Psoas muscle (tissue), 8 donors: ENCODE measurements around the gene EXOC2. TPM values are rescaled to one million over a fixed set of nuclear protein-coding genes. Genes with fewer than 3 reads are reported as not detected.

Experiments
- ATAC-seq, 4 donors: fragments of 200-7000 bp; cut with Tn5 transposase; one replicate each; pipeline ENCODE4 v1.9.1; 2020; ENCODE audit warnings: moderate library complexity in 3 of 4, mild to moderate bottlenecking in 2 of 4
- DNase-seq, 2 donors: peaks; one replicate each; pipeline ENCODE4 v3.0.0-alpha.2; 2020
- H3K27ac ChIP-seq: fragments of 200-600 bp; one replicate; pipeline ENCODE4 v1.8.0; 2022
- H3K27me3 ChIP-seq, 3 donors: fragments of 200-600 bp in 1 of 3; one replicate each; pipeline versions ENCODE4 v1.6.1 to v1.8.0; 2013 to 2022; ENCODE audit warnings: low read length in 2 of 3, mild to moderate bottlenecking in 2 of 3, moderate library complexity in 1 of 3; ENCODE audit not compliant: insufficient read depth in 3 of 3
- H3K36me3 ChIP-seq, 2 donors: fragments of 200-600 bp in 1 of 2; one replicate each; pipeline versions ENCODE4 v1.6.1 to v1.8.0; 2013 to 2022; ENCODE audit warnings: low read depth in 1 of 2, mild to moderate bottlenecking in 1 of 2, moderate library complexity in 1 of 2; ENCODE audit not compliant: insufficient read depth in 1 of 2
- H3K4me1 ChIP-seq: fragments of 200-600 bp; one replicate; pipeline ENCODE4 v1.8.0; 2022
- H3K4me3 ChIP-seq: fragments of 200-600 bp; one replicate; pipeline ENCODE4 v1.8.0; 2022; ENCODE audit warnings: mild to moderate bottlenecking
- H3K9me3 ChIP-seq: fragments of 200-600 bp; one replicate; pipeline ENCODE4 v1.8.0; 2022
- CTCF ChIP-seq: fragments of 200-600 bp; IDR thresholded peaks from one replicate; pipeline ENCODE4 v1.8.0; 2022; ENCODE audit warnings: antibody characterized with exemption
- WGBS, 3 donors: extraction: QIAGEN DNeasy Blood & Tissue Kit; methylation state at CpG; one replicate each; pipeline versions ENCODE4 v1.1.6 to v1.1.7; 2013; 5-methylcytosine and 5-hydroxymethylcytosine counted together
- intact Hi-C, 2 donors: fragments of 100-400 bp; cut with DNase I; formaldehyde crosslinking; loops; one replicate each; pipeline versions ENCODE4 v1.11.0 to v1.14.2; 2022
- polyA plus RNA-seq, 3 donors: library from polyadenylated mRNA; stranded (reverse); fragments of 200-250 nt; gene quantifications; one replicate each; pipeline ENCODE4 v1.2.3, GENCODE V29; 2013
- total RNA-seq, 4 donors: library from RNA; stranded (reverse); fragmentation: NEBNext Ultra II Directional in 2 of 4; extraction: Animal tissue kit (Norgen Biotek cat#: 25700) in 2 of 4; gene quantifications; one replicate each; pipeline versions ENCODE4 v1.2.1 to v1.2.4, GENCODE V29; 2021 to 2023
- donor health status: healthy with polysubstance abuse.
- donor health status: DM: no; HTN: no; CAD: no; lungs with moderate emphysema.
- donor health status: Bipolar disorder and iron deficiency.
- donor health status: healthy.
- donor health status: DM: yes; HTN: yes; CAD: no.
- donor health status: DM: no; HTN: no; CAD: no.
- donor health status: DM: no; HTN: no; CAD: no.
- donor health status: DM: yes; HTN: yes; CAD: no.

The EXOC2 gene
- total and polyA plus RNA-seq, 7 donors, result 5.7 to 15.9 (median 8.0) TPM

DNA sequence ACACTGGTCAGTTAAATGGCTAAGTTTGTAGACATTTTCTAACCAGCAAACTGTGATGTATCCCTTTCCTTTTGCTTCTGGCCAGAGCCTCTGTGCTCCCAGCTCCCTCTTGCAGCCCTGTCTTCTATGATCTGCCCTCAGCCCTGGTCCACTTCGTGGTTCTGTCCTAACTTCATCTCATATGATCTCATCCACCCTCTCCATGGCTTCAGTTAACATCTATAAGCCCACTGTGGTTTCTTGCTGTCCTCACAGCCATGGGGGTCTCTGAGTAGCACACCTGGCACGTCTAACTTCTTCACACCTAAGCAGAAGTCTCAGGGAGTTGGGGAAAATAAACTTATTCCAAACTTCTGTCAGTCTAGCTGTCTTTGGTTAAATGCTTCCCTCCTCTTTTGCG, 219.6 kb downstream of the EXOC2 start:
- no peaks in the 10 kb centered on the region for H3K9me3 ChIP-seq
- intact Hi-C loops, result no loop called here
- no peaks in the 10 kb centered on the region for H3K36me3 ChIP-seq
- no peaks in the 10 kb centered on the region for H3K27me3 ChIP-seq
- no peak for TF ChIP-seq CTCF
- DNase-seq (no peak), ATAC-seq (no peak)
- no peaks in the 10 kb centered on the region for H3K4me1 ChIP-seq
- no peak overlapping the region for H3K27ac ChIP-seq
- no peak overlapping the region for H3K4me3 ChIP-seq
- WGBS, 3 donors, result 69 to 80% (median 69%) methylated on average over 3 of the region's 3 CpGs

- no peak overlapping the region for H3K4me3 ChIP-seq
- H3K4me1 ChIP-seq, result no peaks in the 10 kb centered on the region
- TF ChIP-seq CTCF, result no peak
- no peaks in the 10 kb centered on the region for H3K36me3 ChIP-seq
- no peak for DNase-seq
- no peak for ATAC-seq
- intact Hi-C loops, result no loop called here
- 80 to 88% (median 84%) methylated on average over 16 of the region's 16 CpGs for WGBS, 3 donors
- H3K27me3 ChIP-seq, result peaks cover 0 to 3% (median 0%) of the 10 kb centered on the region in 3 donors
- no peak overlapping the region for H3K27ac ChIP-seq
- no peaks in the 10 kb centered on the region for H3K9me3 ChIP-seq
Measured at GRCh38 chr6:470901-471448, 222.0 kb downstream of the EXOC2 start.

- Histone ChIP-seq H3K27me3 (peaks cover 0 to 10% (median 0%) of the 10 kb centered on the region in 3 donors), H3K4me3 (no peak overlapping the region), H3K4me1 (no peaks in the 10 kb centered on the region), H3K9me3 (no peaks in the 10 kb centered on the region), H3K27ac (no peak overlapping the region), H3K36me3 (no peaks in the 10 kb centered on the region)
- intact Hi-C loops, result no loop called here
- ATAC-seq, result no peak
- no peak for DNase-seq
- 78 to 86% (median 82%) methylated on average over 25 of the region's 25 CpGs for WGBS, 3 donors
- no peak for TF ChIP-seq CTCF
Measured at GRCh38 chr6:470051-470900, 222.7 kb downstream of the EXOC2 start.

DNA sequence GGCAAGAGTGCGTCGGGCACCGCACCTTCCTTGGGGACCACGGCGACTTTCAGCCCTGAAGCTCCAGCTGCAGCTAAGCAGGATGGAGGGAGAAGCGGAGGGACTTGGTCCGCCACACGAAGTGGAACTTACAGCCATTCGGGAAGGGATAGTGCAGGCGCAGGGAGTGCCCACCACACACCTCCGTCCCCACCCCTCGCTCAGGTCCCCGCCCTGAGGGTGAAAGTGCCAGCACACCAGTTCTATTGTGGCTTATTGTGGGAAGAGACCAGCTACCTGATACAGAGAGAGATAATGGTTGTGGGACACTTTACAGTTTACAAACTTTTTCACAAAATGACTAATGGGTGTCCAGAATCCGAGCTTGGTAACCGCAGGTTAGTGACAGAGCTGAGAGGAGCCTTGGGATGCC, 225.3 kb downstream of the EXOC2 start:
- TF ChIP-seq CTCF, result no peak
- 88 to 89% (median 89%) methylated on average over 15 of the region's 15 CpGs for WGBS, 3 donors
- ATAC-seq, result no peak
- H3K27me3 ChIP-seq, result peaks cover 0 to 29% (median 8%) of the 10 kb centered on the region in 3 donors
- H3K4me3 ChIP-seq, result no peak overlapping the region
- DNase-seq, result no peak
- H3K27ac ChIP-seq, result no peak overlapping the region
- H3K9me3 ChIP-seq, result no peaks in the 10 kb centered on the region
- intact Hi-C loops, result no loop called here
- H3K4me1 ChIP-seq, result no peaks in the 10 kb centered on the region
- no peaks in the 10 kb centered on the region for H3K36me3 ChIP-seq
